ENCODE results near the gene SHMT2. TPM values are rescaled to one million over a fixed set of nuclear protein-coding genes. Genes with fewer than 3 reads are reported as not detected.

The SHMT2 gene
- total RNA-seq, 1 experiment from 2014 or later = 210 TPM

- intact Hi-C loops (cut with micrococcal nuclease) = no loop called here
- no peak overlapping the region for H2AFZ ChIP-seq (ENCODE audit: low read length)
- H3K4me2 ChIP-seq (ENCODE audit: low read length) = no peak overlapping the region
- H4K20me1 ChIP-seq (ENCODE audit: low read length) = no peaks in the 10 kb centered on the region
- no peak overlapping the region for H3K4me3 ChIP-seq (ENCODE audit: low read length)
- BruUV-seq (replicated peaks) = no TSS peak
- no peaks in the 10 kb centered on the region for H3K36me3 ChIP-seq (ENCODE audit: low read depth, low read length)
- DNase-seq (no peak), ATAC-seq (no peak)
- peaks cover 7% of the 10 kb centered on the region for H3K79me2 ChIP-seq (ENCODE audit: low read length)
- H3K9me2 ChIP-seq (replicated peaks; ENCODE audit: low read length) = no peaks in the 10 kb centered on the region
- H3K9ac ChIP-seq (ENCODE audit: low read length) = no peak overlapping the region
- POLR2A ChIA-PET (ENCODE audit: unreplicated experiment) = interaction anchor here (0.6 kb wide), 1 partner anchor 29 kb away, joined by 3 read pairs; no protein-coding TSS in a partner anchor
- TF ChIP-seq, protein P1, sequence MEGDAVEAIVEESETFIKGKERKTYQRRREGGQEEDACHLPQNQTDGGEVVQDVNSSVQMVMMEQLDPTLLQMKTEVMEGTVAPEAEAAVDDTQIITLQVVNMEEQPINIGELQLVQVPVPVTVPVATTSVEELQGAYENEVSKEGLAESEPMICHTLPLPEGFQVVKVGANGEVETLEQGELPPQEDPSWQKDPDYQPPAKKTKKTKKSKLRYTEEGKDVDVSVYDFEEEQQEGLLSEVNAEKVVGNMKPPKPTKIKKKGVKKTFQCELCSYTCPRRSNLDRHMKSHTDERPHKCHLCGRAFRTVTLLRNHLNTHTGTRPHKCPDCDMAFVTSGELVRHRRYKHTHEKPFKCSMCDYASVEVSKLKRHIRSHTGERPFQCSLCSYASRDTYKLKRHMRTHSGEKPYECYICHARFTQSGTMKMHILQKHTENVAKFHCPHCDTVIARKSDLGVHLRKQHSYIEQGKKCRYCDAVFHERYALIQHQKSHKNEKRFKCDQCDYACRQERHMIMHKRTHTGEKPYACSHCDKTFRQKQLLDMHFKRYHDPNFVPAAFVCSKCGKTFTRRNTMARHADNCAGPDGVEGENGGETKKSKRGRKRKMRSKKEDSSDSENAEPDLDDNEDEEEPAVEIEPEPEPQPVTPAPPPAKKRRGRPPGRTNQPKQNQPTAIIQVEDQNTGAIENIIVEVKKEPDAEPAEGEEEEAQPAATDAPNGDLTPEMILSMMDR (conservative IDR thresholded peaks at IDR 0.05; ENCODE audit: low read depth, low read length) = 0 out of 2 replicates have a peak, but pooled peaks have one; percentile 12
- TF ChIP-seq EZH2 (IDR thresholded peaks at IDR 0.05; ENCODE audit: low read length, unreplicated experiment) = no peak
- H3K27ac ChIP-seq (ENCODE audit: low read length) = no peak overlapping the region
- H3K9me3 ChIP-seq (ENCODE audit: low read length) = no peaks in the 10 kb centered on the region
- CTCF ChIA-PET = no interaction called here
- H3F3A ChIP-seq (ENCODE audit: low read length, unreplicated experiment) = no peaks in the 10 kb centered on the region
- peaks cover 7% of the 10 kb centered on the region; the same call in 1 of the 2 replicates for H3K4me1 ChIP-seq (ENCODE audit: insufficient read depth, low read length)
- no peaks in the 10 kb centered on the region for H3K27me3 ChIP-seq (ENCODE audit: low read length)
These were observed 4.4 kb upstream of the SHMT2 start for GRCh38 chr12:57224973-57225679.

GRCh38 chr12:57225680-57226210 lies 3.8 kb upstream of the SHMT2 start:
- ChIA-PET CTCF (no interaction called here), POLR2A (ENCODE audit: unreplicated experiment) (no interaction called here)
- no peak overlapping the region for H3K4me3 ChIP-seq (ENCODE audit: low read length)
- peaks cover 11% of the 10 kb centered on the region; the same call in 1 of the 2 replicates for H3K4me1 ChIP-seq (ENCODE audit: insufficient read depth, low read length)
- H3K27me3 ChIP-seq (ENCODE audit: low read length) = no peaks in the 10 kb centered on the region
- intact Hi-C loops (cut with micrococcal nuclease) = no loop called here
- H2AFZ ChIP-seq (ENCODE audit: low read length) = no peak overlapping the region
- no peak overlapping the region for H3K27ac ChIP-seq (ENCODE audit: low read length)
- no peaks in the 10 kb centered on the region for H3F3A ChIP-seq (ENCODE audit: low read length, unreplicated experiment)
- no peaks in the 10 kb centered on the region for H3K36me3 ChIP-seq (ENCODE audit: low read depth, low read length)
- no peak overlapping the region for H3K4me2 ChIP-seq (ENCODE audit: low read length)
- no TSS peak for BruUV-seq (replicated peaks)
- no peaks in the 10 kb centered on the region for H3K9me2 ChIP-seq (replicated peaks; ENCODE audit: low read length)
- peaks cover 13% of the 10 kb centered on the region for H3K79me2 ChIP-seq (ENCODE audit: low read length)
- peaks cover 2% of the 10 kb centered on the region; the same call in 1 of the 2 replicates for H4K20me1 ChIP-seq (ENCODE audit: low read length)
- ATAC-seq (no peak), DNase-seq (no peak)
- TF ChIP-seq, protein P1 (conservative IDR thresholded peaks at IDR 0.05; ENCODE audit: low read depth, low read length) = no peak
- TF ChIP-seq EZH2 (IDR thresholded peaks at IDR 0.05; ENCODE audit: low read length, unreplicated experiment) (no peak), EZH2phosphoT487 (IDR thresholded peaks at IDR 0.05; ENCODE audit: borderline replicate concordance, low read length) (no peak)
- H3K9me3 ChIP-seq (ENCODE audit: low read length) = no peaks in the 10 kb centered on the region
- H3K9ac ChIP-seq (ENCODE audit: low read length) = no peak overlapping the region
